Ishikawa (cell line): ENCODE measurements around the gene MAGI2.

Experiments
- CEBPB ChIP-seq: IDR thresholded peaks from 2 replicates; pipeline ENCODE4 v1.6.1; 2012
- CREB1 ChIP-seq: IDR thresholded peaks from 2 replicates; pipeline ENCODE4 v1.6.1; 2012; ENCODE audit warnings: low read depth
- EGR1 ChIP-seq: IDR thresholded peaks from 2 replicates; pipeline ENCODE4 v1.6.1; 2012
- EP300 ChIP-seq: IDR thresholded peaks from 2 replicates; pipeline ENCODE4 v1.6.1; 2012; ENCODE audit warnings: borderline replicate concordance
- FOXM1 ChIP-seq: IDR thresholded peaks from 2 replicates; pipeline ENCODE4 v1.6.1; 2012; ENCODE audit warnings: low read depth, borderline replicate concordance
- NFIC ChIP-seq: IDR thresholded peaks from 2 replicates; pipeline ENCODE4 v1.6.1; 2012
- RAD21 ChIP-seq: IDR thresholded peaks from 2 replicates; pipeline ENCODE4 v1.6.1; 2012; ENCODE audit warnings: low read depth
- TAF1 ChIP-seq: IDR thresholded peaks from 2 replicates; pipeline ENCODE4 v1.6.1; 2012; ENCODE audit warnings: low read depth, mild to moderate bottlenecking
- TCF12 ChIP-seq: IDR thresholded peaks from 2 replicates; pipeline ENCODE4 v1.6.1; 2012; ENCODE audit warnings: low read depth
- TEAD4 ChIP-seq: IDR thresholded peaks from 2 replicates; pipeline ENCODE4 v1.6.1; 2012
- YY1 ChIP-seq: IDR thresholded peaks from 2 replicates; pipeline ENCODE4 v1.6.1; 2012; ENCODE audit warnings: low read depth
- ZBTB7A ChIP-seq: IDR thresholded peaks from 2 replicates; pipeline ENCODE4 v1.6.1; 2012; ENCODE audit warnings: low read depth
- TF ChIP-seq, protein P1 (sequence below): IDR thresholded peaks from 2 replicates; pipeline ENCODE4 v1.6.1; 2012
- TF ChIP-seq, protein P2 (sequence below): IDR thresholded peaks from 2 replicates; pipeline ENCODE4 v1.6.1; 2012; ENCODE audit warnings: low read depth, mild to moderate bottlenecking
- TF ChIP-seq, protein P3 (sequence below): IDR thresholded peaks from 2 replicates; pipeline ENCODE4 v1.6.1; 2012

The MAGI2 gene

DNA sequence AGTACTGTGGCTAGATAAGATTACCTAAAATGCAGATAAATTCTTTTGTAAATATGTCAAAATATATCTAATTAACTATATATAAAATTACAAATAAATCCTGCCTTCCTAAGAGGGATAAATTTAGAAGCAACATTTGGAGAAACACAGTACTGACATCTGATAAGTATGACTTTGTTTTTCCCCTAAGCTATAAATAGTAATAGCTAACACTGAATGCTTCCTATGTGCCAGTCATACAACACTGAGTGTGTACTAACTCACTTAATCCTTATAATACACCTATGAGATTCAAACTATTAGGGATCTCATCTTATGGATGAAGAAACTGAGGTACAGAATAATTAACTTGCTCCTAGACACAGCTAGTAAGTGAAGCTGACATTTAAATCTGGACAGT lies 733.4 kb downstream of the MAGI2 start:
- TF ChIP-seq YY1 = no peak
- TF ChIP-seq TAF1 = no peak
- no peak for TF ChIP-seq CREB1
- no peak for TF ChIP-seq FOXM1

- TF ChIP-seq, protein P1, sequence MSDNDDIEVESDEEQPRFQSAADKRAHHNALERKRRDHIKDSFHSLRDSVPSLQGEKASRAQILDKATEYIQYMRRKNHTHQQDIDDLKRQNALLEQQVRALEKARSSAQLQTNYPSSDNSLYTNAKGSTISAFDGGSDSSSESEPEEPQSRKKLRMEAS = no peak
- TF ChIP-seq TAF1 = no peak
- no peak for TF ChIP-seq EGR1
- TF ChIP-seq, protein P2, sequence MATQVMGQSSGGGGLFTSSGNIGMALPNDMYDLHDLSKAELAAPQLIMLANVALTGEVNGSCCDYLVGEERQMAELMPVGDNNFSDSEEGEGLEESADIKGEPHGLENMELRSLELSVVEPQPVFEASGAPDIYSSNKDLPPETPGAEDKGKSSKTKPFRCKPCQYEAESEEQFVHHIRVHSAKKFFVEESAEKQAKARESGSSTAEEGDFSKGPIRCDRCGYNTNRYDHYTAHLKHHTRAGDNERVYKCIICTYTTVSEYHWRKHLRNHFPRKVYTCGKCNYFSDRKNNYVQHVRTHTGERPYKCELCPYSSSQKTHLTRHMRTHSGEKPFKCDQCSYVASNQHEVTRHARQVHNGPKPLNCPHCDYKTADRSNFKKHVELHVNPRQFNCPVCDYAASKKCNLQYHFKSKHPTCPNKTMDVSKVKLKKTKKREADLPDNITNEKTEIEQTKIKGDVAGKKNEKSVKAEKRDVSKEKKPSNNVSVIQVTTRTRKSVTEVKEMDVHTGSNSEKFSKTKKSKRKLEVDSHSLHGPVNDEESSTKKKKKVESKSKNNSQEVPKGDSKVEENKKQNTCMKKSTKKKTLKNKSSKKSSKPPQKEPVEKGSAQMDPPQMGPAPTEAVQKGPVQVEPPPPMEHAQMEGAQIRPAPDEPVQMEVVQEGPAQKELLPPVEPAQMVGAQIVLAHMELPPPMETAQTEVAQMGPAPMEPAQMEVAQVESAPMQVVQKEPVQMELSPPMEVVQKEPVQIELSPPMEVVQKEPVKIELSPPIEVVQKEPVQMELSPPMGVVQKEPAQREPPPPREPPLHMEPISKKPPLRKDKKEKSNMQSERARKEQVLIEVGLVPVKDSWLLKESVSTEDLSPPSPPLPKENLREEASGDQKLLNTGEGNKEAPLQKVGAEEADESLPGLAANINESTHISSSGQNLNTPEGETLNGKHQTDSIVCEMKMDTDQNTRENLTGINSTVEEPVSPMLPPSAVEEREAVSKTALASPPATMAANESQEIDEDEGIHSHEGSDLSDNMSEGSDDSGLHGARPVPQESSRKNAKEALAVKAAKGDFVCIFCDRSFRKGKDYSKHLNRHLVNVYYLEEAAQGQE = no peak
- TF ChIP-seq FOXM1 = no peak
- TF ChIP-seq YY1 = no peak
- TF ChIP-seq TEAD4 = no peak
- no peak for TF ChIP-seq EP300
- TF ChIP-seq, protein P3, sequence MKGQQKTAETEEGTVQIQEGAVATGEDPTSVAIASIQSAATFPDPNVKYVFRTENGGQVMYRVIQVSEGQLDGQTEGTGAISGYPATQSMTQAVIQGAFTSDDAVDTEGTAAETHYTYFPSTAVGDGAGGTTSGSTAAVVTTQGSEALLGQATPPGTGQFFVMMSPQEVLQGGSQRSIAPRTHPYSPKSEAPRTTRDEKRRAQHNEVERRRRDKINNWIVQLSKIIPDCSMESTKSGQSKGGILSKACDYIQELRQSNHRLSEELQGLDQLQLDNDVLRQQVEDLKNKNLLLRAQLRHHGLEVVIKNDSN = no peak
- no peak for TF ChIP-seq TCF12
- TF ChIP-seq CREB1 = no peak
- TF ChIP-seq CEBPB = no peak
- no peak for TF ChIP-seq NFIC
- no peak for TF ChIP-seq RAD21
- TF ChIP-seq ZBTB7A = no peak
These were observed 735.3 kb downstream of the MAGI2 start for GRCh38 chr7:78718212-78718611.

GRCh38 chr7:78716876-78717275 lies 736.6 kb downstream of the MAGI2 start:
- TF ChIP-seq, protein P2 = no peak
- TF ChIP-seq CREB1 (no peak), NFIC (no peak), FOXM1 (no peak), YY1 (no peak), EP300 (no peak), TCF12 (no peak), CEBPB (no peak), TAF1 (no peak)
- TF ChIP-seq, protein P3 = no peak

- no peak for TF ChIP-seq EGR1
- TF ChIP-seq EP300 = no peak
- TF ChIP-seq ZBTB7A = no peak
- TF ChIP-seq, protein P3 = no peak
- TF ChIP-seq, protein P2 = no peak
- no peak for TF ChIP-seq TCF12
- no peak for TF ChIP-seq CREB1
- no peak for TF ChIP-seq CEBPB
- TF ChIP-seq, protein P1 = no peak
These were observed 739.1 kb downstream of the MAGI2 start for GRCh38 chr7:78714356-78714755.

- TF ChIP-seq CREB1 = no peak
- TF ChIP-seq, protein P2 = no peak
- TF ChIP-seq, protein P3 = no peak
- TF ChIP-seq NFIC = no peak
- TF ChIP-seq CEBPB = no peak
- no peak for TF ChIP-seq TAF1
- TF ChIP-seq EP300 = no peak
These were observed 741.4 kb downstream of the MAGI2 start for GRCh38 chr7:78712111-78712510.
